H1 (cell line): ENCODE data around the gene ZBTB44. TPM values are rescaled to one million over a fixed set of nuclear protein-coding genes. Genes with fewer than 3 reads are reported as not detected.

ENCODE experiments used
- GABPA ChIP-seq: IDR thresholded peaks from 2 replicates; pipeline ENCODE4 v1.6.1; 2011; ENCODE audit warnings: mild to moderate bottlenecking, low read length, moderate library complexity, borderline replicate concordance; ENCODE audit not compliant: insufficient read depth
- TCF12 ChIP-seq: IDR thresholded peaks from 2 replicates; pipeline ENCODE4 v1.6.1; 2011; ENCODE audit warnings: low read depth, mild to moderate bottlenecking, low read length
- polyA plus RNA-seq, 7 experiments: library from polyadenylated mRNA; depleted of rRNA in 3 of 7; stranded (reverse) in 5 of 7; unstranded in 2 of 7; fragments of >200 nt in 5 of 7; fragments of 200-250 nt in 2 of 7; gene quantifications; 1 replicate in 5 of 7; 2 replicates in 1 of 7; 4 replicates in 1 of 7; pipeline versions ENCODE4 v1.2.1 to v1.2.3, GENCODE V29; 2011 to 2013; ENCODE audit warnings: missing spikeins in 2 of 7, mixed read lengths in 2 of 7
- total RNA-seq: library from RNA; stranded (reverse); fragmentation: NEBNext Ultra II Directional; extraction: Animal tissue kit (Norgen Biotek cat#: 25700); gene quantifications from 2 replicates; pipeline ENCODE4 v1.2.1, GENCODE V29; 2021
- TF ChIP-seq, protein P1 (sequence below): fragments of 300-600 bp; sonication (generic); IDR thresholded peaks from 2 replicates; pipeline ENCODE4 v1.7.1; 2012; ENCODE audit warnings: low read length, moderate library complexity, mild to moderate bottlenecking, inconsistent platforms; ENCODE audit not compliant: insufficient replicate concordance
- TF ChIP-seq, protein P2 (sequence below), 3 experiments: IDR thresholded peaks; 1 replicate in 2 of 3; 2 replicates in 1 of 3; pipeline versions ENCODE4 v1.5.1 to v1.6.1; 2011; ENCODE audit warnings: low read length in 3 of 3, mild to moderate bottlenecking in 3 of 3, inconsistent platforms in 2 of 3, low read depth in 1 of 3, moderate library complexity in 1 of 3; ENCODE audit not compliant: insufficient read depth in 1 of 3; ENCODE audit errors: control extremely low read depth in 1 of 3

The ZBTB44 gene
- total and polyA plus RNA-seq, 2 of the 8 experiments (the other 6 are each of a cell fraction or from before 2014, with no cell fraction given): 37.2 to 158 TPM

DNA sequence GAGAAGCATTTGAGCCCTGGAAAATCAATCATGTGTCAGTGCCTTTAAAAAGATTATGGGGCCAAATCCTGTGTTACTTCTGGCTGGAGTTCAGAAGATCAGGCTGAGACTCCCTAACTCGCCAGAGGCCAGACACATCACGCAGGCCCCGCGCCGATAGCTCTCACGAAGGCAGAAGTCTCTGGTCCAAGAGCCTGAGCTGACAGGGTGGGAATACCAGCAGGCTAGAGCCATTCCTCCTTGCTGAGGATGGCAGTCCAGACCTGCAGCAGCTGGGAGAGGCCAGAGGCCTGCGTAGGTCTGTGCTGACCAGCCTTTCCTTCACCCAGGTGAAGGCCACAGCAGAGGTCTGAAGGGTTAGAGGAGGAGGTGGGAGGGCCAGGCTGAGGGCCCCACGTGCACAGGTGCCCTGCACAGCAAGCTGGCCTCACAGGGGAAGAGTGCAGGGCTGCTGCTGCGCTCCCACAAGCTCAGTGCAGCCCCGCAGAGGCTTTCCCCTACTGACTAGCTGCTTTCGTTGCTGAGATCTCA lies 102.2 kb downstream of the ZBTB44 start (continued):
- TF ChIP-seq, protein P1, sequence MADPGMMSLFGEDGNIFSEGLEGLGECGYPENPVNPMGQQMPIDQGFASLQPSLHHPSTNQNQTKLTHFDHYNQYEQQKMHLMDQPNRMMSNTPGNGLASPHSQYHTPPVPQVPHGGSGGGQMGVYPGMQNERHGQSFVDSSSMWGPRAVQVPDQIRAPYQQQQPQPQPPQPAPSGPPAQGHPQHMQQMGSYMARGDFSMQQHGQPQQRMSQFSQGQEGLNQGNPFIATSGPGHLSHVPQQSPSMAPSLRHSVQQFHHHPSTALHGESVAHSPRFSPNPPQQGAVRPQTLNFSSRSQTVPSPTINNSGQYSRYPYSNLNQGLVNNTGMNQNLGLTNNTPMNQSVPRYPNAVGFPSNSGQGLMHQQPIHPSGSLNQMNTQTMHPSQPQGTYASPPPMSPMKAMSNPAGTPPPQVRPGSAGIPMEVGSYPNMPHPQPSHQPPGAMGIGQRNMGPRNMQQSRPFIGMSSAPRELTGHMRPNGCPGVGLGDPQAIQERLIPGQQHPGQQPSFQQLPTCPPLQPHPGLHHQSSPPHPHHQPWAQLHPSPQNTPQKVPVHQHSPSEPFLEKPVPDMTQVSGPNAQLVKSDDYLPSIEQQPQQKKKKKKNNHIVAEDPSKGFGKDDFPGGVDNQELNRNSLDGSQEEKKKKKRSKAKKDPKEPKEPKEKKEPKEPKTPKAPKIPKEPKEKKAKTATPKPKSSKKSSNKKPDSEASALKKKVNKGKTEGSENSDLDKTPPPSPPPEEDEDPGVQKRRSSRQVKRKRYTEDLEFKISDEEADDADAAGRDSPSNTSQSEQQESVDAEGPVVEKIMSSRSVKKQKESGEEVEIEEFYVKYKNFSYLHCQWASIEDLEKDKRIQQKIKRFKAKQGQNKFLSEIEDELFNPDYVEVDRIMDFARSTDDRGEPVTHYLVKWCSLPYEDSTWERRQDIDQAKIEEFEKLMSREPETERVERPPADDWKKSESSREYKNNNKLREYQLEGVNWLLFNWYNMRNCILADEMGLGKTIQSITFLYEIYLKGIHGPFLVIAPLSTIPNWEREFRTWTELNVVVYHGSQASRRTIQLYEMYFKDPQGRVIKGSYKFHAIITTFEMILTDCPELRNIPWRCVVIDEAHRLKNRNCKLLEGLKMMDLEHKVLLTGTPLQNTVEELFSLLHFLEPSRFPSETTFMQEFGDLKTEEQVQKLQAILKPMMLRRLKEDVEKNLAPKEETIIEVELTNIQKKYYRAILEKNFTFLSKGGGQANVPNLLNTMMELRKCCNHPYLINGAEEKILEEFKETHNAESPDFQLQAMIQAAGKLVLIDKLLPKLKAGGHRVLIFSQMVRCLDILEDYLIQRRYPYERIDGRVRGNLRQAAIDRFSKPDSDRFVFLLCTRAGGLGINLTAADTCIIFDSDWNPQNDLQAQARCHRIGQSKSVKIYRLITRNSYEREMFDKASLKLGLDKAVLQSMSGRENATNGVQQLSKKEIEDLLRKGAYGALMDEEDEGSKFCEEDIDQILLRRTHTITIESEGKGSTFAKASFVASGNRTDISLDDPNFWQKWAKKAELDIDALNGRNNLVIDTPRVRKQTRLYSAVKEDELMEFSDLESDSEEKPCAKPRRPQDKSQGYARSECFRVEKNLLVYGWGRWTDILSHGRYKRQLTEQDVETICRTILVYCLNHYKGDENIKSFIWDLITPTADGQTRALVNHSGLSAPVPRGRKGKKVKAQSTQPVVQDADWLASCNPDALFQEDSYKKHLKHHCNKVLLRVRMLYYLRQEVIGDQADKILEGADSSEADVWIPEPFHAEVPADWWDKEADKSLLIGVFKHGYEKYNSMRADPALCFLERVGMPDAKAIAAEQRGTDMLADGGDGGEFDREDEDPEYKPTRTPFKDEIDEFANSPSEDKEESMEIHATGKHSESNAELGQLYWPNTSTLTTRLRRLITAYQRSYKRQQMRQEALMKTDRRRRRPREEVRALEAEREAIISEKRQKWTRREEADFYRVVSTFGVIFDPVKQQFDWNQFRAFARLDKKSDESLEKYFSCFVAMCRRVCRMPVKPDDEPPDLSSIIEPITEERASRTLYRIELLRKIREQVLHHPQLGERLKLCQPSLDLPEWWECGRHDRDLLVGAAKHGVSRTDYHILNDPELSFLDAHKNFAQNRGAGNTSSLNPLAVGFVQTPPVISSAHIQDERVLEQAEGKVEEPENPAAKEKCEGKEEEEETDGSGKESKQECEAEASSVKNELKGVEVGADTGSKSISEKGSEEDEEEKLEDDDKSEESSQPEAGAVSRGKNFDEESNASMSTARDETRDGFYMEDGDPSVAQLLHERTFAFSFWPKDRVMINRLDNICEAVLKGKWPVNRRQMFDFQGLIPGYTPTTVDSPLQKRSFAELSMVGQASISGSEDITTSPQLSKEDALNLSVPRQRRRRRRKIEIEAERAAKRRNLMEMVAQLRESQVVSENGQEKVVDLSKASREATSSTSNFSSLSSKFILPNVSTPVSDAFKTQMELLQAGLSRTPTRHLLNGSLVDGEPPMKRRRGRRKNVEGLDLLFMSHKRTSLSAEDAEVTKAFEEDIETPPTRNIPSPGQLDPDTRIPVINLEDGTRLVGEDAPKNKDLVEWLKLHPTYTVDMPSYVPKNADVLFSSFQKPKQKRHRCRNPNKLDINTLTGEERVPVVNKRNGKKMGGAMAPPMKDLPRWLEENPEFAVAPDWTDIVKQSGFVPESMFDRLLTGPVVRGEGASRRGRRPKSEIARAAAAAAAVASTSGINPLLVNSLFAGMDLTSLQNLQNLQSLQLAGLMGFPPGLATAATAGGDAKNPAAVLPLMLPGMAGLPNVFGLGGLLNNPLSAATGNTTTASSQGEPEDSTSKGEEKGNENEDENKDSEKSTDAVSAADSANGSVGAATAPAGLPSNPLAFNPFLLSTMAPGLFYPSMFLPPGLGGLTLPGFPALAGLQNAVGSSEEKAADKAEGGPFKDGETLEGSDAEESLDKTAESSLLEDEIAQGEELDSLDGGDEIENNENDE: no peak
- TF ChIP-seq, protein P2, sequence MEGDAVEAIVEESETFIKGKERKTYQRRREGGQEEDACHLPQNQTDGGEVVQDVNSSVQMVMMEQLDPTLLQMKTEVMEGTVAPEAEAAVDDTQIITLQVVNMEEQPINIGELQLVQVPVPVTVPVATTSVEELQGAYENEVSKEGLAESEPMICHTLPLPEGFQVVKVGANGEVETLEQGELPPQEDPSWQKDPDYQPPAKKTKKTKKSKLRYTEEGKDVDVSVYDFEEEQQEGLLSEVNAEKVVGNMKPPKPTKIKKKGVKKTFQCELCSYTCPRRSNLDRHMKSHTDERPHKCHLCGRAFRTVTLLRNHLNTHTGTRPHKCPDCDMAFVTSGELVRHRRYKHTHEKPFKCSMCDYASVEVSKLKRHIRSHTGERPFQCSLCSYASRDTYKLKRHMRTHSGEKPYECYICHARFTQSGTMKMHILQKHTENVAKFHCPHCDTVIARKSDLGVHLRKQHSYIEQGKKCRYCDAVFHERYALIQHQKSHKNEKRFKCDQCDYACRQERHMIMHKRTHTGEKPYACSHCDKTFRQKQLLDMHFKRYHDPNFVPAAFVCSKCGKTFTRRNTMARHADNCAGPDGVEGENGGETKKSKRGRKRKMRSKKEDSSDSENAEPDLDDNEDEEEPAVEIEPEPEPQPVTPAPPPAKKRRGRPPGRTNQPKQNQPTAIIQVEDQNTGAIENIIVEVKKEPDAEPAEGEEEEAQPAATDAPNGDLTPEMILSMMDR (IDR thresholded peaks at IDR 0.05; ENCODE audit: control extremely low read depth in 1 of 3, insufficient read depth in 1 of 3, low read depth in 1 of 3, low read length in 3 of 3): no peak
- TF ChIP-seq TCF12 (no peak), GABPA (no peak)
